ENCODE data around the gene CHAF1A.

The CHAF1A gene

GRCh38 chr19:4386041-4386782 is 16.2 kb upstream of the CHAF1A start:
- FAIRE-seq = no peak
- no peak for TF ChIP-seq CTCF (IDR thresholded peaks at IDR 0.05; ENCODE audit: insufficient read depth, missing control alignments)
- no peak for DNase-seq (ENCODE audit: insufficient read length, low spot score)

GRCh38 chr19:4388337-4389063 is 13.9 kb upstream of the CHAF1A start:
- no peak for FAIRE-seq
- DNase-seq (ENCODE audit: insufficient read length, low spot score) = no peak
- TF ChIP-seq CTCF (IDR thresholded peaks at IDR 0.05; ENCODE audit: insufficient read depth, missing control alignments) = no peak

- no peak for DNase-seq (ENCODE audit: insufficient read length, low spot score)
- TF ChIP-seq CTCF (IDR thresholded peaks at IDR 0.05; ENCODE audit: insufficient read depth, missing control alignments) = no peak
- FAIRE-seq = no peak
These were observed 13.4 kb upstream of the CHAF1A start for GRCh38 chr19:4389064-4389375.

- TF ChIP-seq CTCF (IDR thresholded peaks at IDR 0.05; ENCODE audit: insufficient read depth, missing control alignments) = no peak
- DNase-seq (ENCODE audit: insufficient read length, low spot score) (no peak), FAIRE-seq (no peak)
These were observed 12.9 kb upstream of the CHAF1A start for GRCh38 chr19:4389511-4390016.

- TF ChIP-seq CTCF (IDR thresholded peaks at IDR 0.05; ENCODE audit: insufficient read depth, missing control alignments) = no peak
- no peak for DNase-seq (ENCODE audit: insufficient read length, low spot score)
- no peak for FAIRE-seq
These were observed 12.3 kb upstream of the CHAF1A start for GRCh38 chr19:4390017-4390566.

GRCh38 chr19:4390567-4391305 is 11.7 kb upstream of the CHAF1A start:
- FAIRE-seq = no peak
- no peak for DNase-seq (ENCODE audit: insufficient read length, low spot score)
- TF ChIP-seq CTCF (IDR thresholded peaks at IDR 0.05; ENCODE audit: insufficient read depth, missing control alignments) = no peak
